Aorta (tissue), 4 donors: ENCODE results near the gene RPS6KA4. TPM values are rescaled to one million over a fixed set of nuclear protein-coding genes. Genes with fewer than 3 reads are reported as not detected.

Experiments used
- microRNA-seq, 2 donors: library from miRNA; unstranded; fragments of <30 nt; microRNA quantifications; one replicate each; pipeline ENCODE4 v1.2.0, GENCODE V29; 2020
- polyA plus RNA-seq, 2 donors: library from polyadenylated mRNA; stranded (reverse); fragments of 200-250 nt; gene quantifications; one replicate each; pipeline ENCODE4 v1.2.3, GENCODE V29; 2013
- total RNA-seq, 2 donors: library from RNA; stranded (reverse); fragmentation: NEBNext Ultra II Directional; extraction: Animal tissue kit (Norgen Biotek cat#: 25700); gene quantifications; one replicate each; pipeline ENCODE4 v1.2.1, GENCODE V29; 2021
- donor health status: healthy with polysubstance abuse.
- donor health status: Bipolar disorder and iron deficiency.
- donor health status: DM: no; HTN: no; CAD: no.
- donor health status: DM: yes; HTN: yes; CAD: no.

The RPS6KA4 gene
- total and polyA plus RNA-seq, 4 donors = 14.1 to 31.8 (median 26.5) TPM

Small RNA genes lying within 50 kb of the gene (microRNA-seq; reads per million reads assigned to microRNA genes)
- 2.0 to 8.3 reads per million in 2 donors for gene MIR1237
- gene MIR7155 = 0 to 1.2 reads per million in 2 donors

Other genes starting within 250 kb of the RPS6KA4 start
- 10 to 100 TPM; 12.7 to 19.0 TPM for gene MACROD1, start 193.0 kb upstream of the RPS6KA4 start, total RNA-seq
- 100 to 1,000 TPM; 111 to 125 TPM for gene MACROD1, start 193.0 kb upstream of the RPS6KA4 start, polyA plus RNA-seq
- gene STIP1, start 173.0 kb upstream of the RPS6KA4 start, total RNA-seq = 100 to 1,000 TPM in 1 of 2 donors, 10 to 100 TPM in 1; 67.9 to 111 TPM
- 10 to 100 TPM; 31.0 to 40.4 TPM for gene STIP1, start 173.0 kb upstream of the RPS6KA4 start, polyA plus RNA-seq
- 10 to 100 TPM; 35.6 to 42.6 TPM for gene FERMT3, start 152.4 kb upstream of the RPS6KA4 start, total RNA-seq
- 10 to 100 TPM; 22.2 to 38.1 TPM for gene FERMT3, start 152.4 kb upstream of the RPS6KA4 start, polyA plus RNA-seq
- gene TRPT1, start 133.0 kb upstream of the RPS6KA4 start, total RNA-seq = 10 to 100 TPM; 24.5 to 24.8 TPM
- gene TRPT1, start 133.0 kb upstream of the RPS6KA4 start, polyA plus RNA-seq = 10 to 100 TPM; 34.3 to 95.3 TPM
- 10 to 100 TPM; 36.7 to 46.9 TPM for gene NUDT22, start 132.9 kb upstream of the RPS6KA4 start, total RNA-seq
- gene NUDT22, start 132.9 kb upstream of the RPS6KA4 start, polyA plus RNA-seq = 10 to 100 TPM; 42.1 to 98.8 TPM
- 10 to 100 TPM; 15.0 to 27.4 TPM for gene DNAJC4, start 128.6 kb upstream of the RPS6KA4 start, total RNA-seq
- 10 to 100 TPM; 26.2 to 97.9 TPM for gene DNAJC4, start 128.6 kb upstream of the RPS6KA4 start, polyA plus RNA-seq
- 100 to 1,000 TPM; 131 to 208 TPM for gene VEGFB, start 124.6 kb upstream of the RPS6KA4 start, total RNA-seq
- gene VEGFB, start 124.6 kb upstream of the RPS6KA4 start, polyA plus RNA-seq = 100 to 1,000 TPM; 191 to 206 TPM
- gene FKBP2, start 118.1 kb upstream of the RPS6KA4 start, total RNA-seq = 10 to 100 TPM; 50.2 to 52.6 TPM
- 100 to 1,000 TPM; 122 to 298 TPM for gene FKBP2, start 118.1 kb upstream of the RPS6KA4 start, polyA plus RNA-seq
- 100 to 1,000 TPM; 110 to 146 TPM for gene PPP1R14B, start 112.2 kb upstream of the RPS6KA4 start, total RNA-seq
- gene PPP1R14B, start 112.2 kb upstream of the RPS6KA4 start, polyA plus RNA-seq = 100 to 1,000 TPM; 129 to 145 TPM
- 10 to 100 TPM; 29.4 to 32.3 TPM for gene PLCB3, start 107.6 kb upstream of the RPS6KA4 start, total RNA-seq
- gene PLCB3, start 107.6 kb upstream of the RPS6KA4 start, polyA plus RNA-seq = 10 to 100 TPM; 16.9 to 27.2 TPM
- gene BAD, start 74.5 kb upstream of the RPS6KA4 start, total RNA-seq = 10 to 100 TPM; 47.2 to 53.3 TPM
- 100 to 1,000 TPM in 1 of 2 donors, 10 to 100 TPM in 1; 81.8 to 119 TPM for gene BAD, start 74.5 kb upstream of the RPS6KA4 start, polyA plus RNA-seq
- 10 to 100 TPM; 22.5 to 31.8 TPM for gene GPR137, start 73.3 kb upstream of the RPS6KA4 start, total RNA-seq
- gene GPR137, start 73.3 kb upstream of the RPS6KA4 start, polyA plus RNA-seq = 10 to 100 TPM; 19.7 to 40.3 TPM
- not detected for gene KCNK4, start 67.9 kb upstream of the RPS6KA4 start, total RNA-seq
- not detected for gene KCNK4, start 67.9 kb upstream of the RPS6KA4 start, polyA plus RNA-seq
- not detected for gene CATSPERZ, start 58.8 kb upstream of the RPS6KA4 start, total RNA-seq
- not detected for gene CATSPERZ, start 58.8 kb upstream of the RPS6KA4 start, polyA plus RNA-seq
- gene ESRRA, start 53.6 kb upstream of the RPS6KA4 start, total RNA-seq = 10 to 100 TPM; 25.9 to 27.6 TPM
- gene ESRRA, start 53.6 kb upstream of the RPS6KA4 start, polyA plus RNA-seq = 10 to 100 TPM; 32.3 to 54.7 TPM
- gene TRMT112, start 41.6 kb upstream of the RPS6KA4 start, total RNA-seq = 100 to 1,000 TPM; 139 TPM
- 100 to 1,000 TPM; 207 to 270 TPM for gene TRMT112, start 41.6 kb upstream of the RPS6KA4 start, polyA plus RNA-seq
- 10 to 100 TPM; 69.9 to 95.7 TPM for gene PRDX5, start 41.0 kb upstream of the RPS6KA4 start, total RNA-seq
- gene PRDX5, start 41.0 kb upstream of the RPS6KA4 start, polyA plus RNA-seq = 100 to 1,000 TPM; 188 to 316 TPM
- 10 to 100 TPM in 1 of 2 donors, 1 to 10 TPM in 1; 7.4 to 19.0 TPM for gene CCDC88B, start 19.0 kb upstream of the RPS6KA4 start, total RNA-seq
- 10 to 100 TPM; 13.4 to 28.5 TPM for gene CCDC88B, start 19.0 kb upstream of the RPS6KA4 start, polyA plus RNA-seq
- gene SLC22A11, start 196.8 kb downstream of the RPS6KA4 start, total RNA-seq = under 1 TPM; 0.36 to 0.49 TPM
- not detected for gene SLC22A11, start 196.8 kb downstream of the RPS6KA4 start, polyA plus RNA-seq
- not detected for gene SLC22A12, start 232.1 kb downstream of the RPS6KA4 start, total RNA-seq
- not detected for gene SLC22A12, start 232.1 kb downstream of the RPS6KA4 start, polyA plus RNA-seq